Fibroblast of skin of right biceps (primary cell): ENCODE data around the gene C6orf132.

Experiments
- DNase-seq: peaks from one replicate; pipeline ENCODE4 v3.0.0-alpha.2; 2013

Gene C6orf132

DNA sequence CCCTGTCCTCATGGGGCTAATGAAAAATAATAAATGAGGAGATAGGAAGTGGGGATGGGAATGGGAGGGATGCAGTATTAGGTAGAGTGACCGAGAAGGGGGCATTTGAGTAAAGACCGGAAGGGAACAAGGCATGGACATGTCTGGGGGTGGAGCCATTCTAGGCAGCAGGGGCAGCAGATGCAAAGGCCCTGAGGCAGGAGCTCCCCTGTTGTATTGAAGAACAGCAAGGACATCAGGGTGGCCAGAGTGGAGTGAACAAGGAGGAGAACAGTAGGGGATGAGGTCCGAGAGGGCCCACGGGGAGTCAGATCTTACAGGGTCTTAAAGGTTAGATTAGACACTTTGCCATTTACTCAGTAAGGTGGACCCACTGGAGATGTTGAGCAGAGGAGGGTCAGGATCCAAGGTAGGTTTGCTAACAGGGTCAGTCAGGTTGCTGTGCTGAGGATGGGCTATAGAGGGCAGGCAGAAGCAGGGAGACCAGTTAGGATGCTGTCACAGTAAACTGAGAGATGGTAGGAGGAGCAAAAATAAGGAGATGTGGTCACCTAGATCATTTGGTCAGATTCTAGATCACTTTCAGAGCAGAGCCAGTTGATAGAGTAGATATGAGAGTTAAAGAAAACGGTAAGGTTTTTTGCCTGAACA is 73.4 kb downstream of the C6orf132 start:
- no peak for DNase-seq

DNA sequence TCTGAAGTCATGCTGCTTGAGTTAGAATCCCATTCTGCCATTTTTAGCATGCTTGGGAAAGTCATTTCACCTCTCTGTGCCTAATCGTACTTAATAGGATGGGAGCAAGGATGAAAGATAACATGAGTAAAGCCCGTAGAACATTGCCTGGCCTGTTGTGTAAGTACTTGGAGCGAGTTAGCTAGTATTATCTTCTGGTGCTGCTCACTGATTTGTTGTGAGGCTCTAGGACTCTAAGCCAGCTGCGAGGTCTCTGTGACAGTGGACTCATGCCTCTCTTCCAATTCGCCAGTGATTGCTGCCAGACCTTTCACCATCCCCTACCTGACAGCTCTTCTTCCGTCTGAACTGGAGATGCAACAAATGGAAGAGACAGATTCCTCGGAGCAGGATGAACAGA is 74.2 kb downstream of the C6orf132 start:
- DNase-seq, result no peak

DNA sequence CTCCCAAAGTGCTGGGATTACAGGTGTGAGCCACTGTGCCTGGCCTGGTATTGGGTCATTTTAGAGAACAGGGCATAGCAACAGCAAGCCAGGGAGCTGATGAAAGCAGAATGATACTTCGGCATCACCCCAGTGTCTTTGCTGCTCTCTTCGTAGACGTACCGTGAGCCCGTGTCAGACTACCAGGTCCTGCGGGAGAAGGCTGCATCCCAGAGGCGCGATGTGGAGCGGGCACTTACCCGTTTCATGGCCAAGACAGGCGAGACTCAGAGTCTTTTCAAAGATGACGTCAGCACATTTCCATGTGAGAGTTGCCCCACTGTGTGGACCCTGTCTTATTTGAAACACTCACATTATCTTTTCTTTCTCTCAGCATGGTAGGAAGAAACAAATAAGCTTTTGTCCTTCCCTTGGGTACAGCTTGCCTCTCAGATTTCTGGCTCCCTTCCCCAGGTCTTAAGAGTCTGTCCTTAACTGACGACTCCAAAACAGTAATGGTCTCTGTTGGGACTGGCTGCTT is 76.2 kb downstream of the C6orf132 start:
- DNase-seq, result no peak

DNA sequence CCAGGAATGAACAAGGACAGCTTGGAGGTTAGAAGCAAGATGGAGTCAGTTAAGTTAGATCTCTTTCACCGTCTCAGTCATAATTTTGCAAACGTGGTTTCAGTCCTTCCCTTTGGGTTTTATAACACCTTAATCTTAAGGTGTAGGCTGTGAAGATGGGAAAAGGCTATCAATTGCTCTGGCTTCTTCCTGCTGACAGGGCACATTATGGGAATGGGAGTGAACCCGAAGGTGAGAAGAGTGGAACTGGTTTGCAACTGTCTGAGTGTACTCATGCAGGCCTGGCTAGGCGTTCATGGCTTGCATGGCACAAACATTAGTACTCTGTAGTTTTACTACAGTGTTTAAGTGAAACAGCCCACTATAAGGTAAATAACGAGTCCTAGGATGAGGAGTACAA is 82.7 kb downstream of the C6orf132 start:
- no peak for DNase-seq

- DNase-seq, result no peak
Observed at GRCh38 chr6:42053601-42054000, 88.8 kb downstream of the C6orf132 start.

DNA sequence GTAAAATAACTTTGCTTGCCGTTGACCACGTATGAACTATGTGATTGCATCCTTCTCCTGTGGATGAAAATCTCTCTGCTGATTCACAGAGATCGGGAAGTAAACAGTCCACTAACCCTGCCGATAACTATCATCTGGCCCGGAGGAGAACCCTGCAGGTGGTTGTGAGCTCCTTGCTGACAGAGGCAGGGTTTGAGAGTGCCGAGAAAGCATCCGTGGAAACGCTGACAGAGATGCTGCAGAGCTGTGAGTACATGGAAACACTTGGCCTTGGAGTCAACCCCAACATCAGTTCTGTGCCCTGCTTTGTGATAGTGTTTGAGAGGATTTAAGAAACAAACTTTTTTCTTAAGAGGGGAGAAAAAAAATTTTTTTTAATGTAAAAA is 91.2 kb downstream of the C6orf132 start:
- no peak for DNase-seq
